H1 (cell line): ENCODE results near the gene PACSIN1. TPM values are rescaled to one million over a fixed set of nuclear protein-coding genes. Genes with fewer than 3 reads are reported as not detected.

Source experiments
- BRCA1 ChIP-seq: IDR thresholded peaks from 2 replicates; pipeline ENCODE4 v1.6.1; 2012; ENCODE audit warnings: low read depth, low read length, improper control_type of control experiment
- CHD1 ChIP-seq: IDR thresholded peaks from 2 replicates; pipeline ENCODE4 v1.6.1; 2012; ENCODE audit warnings: low read depth, low read length, improper control_type of control experiment
- CHD7 ChIP-seq: fragments of 300-600 bp; sonication (generic); IDR thresholded peaks from 2 replicates; pipeline ENCODE4 v1.7.1; 2012; ENCODE audit warnings: low read length, moderate library complexity, mild to moderate bottlenecking, inconsistent platforms; ENCODE audit not compliant: insufficient replicate concordance
- E2F6 ChIP-seq: IDR thresholded peaks from 2 replicates; pipeline ENCODE4 v1.6.1; 2012; ENCODE audit warnings: inconsistent platforms
- EGR1 ChIP-seq: IDR thresholded peaks from 2 replicates; pipeline ENCODE4 v1.6.1; 2011; ENCODE audit warnings: low read depth, low read length, borderline replicate concordance
- POLR2A ChIP-seq, 2 experiments: IDR thresholded peaks; 1 replicate in 1 of 2; 2 replicates in 1 of 2; pipeline ENCODE4 v1.6.1; 2011; ENCODE audit warnings: low read depth in 2 of 2, low read length in 2 of 2, mild to moderate bottlenecking in 2 of 2; ENCODE audit errors: control extremely low read depth in 1 of 2
- POLR2AphosphoS5 ChIP-seq: IDR thresholded peaks from 2 replicates; pipeline ENCODE4 v1.6.1; 2011; ENCODE audit warnings: low read depth, low read length
- SAP30 ChIP-seq: fragments of 300-600 bp; sonication (generic); IDR thresholded peaks from 2 replicates; pipeline ENCODE4 v1.7.1; 2012; ENCODE audit warnings: low read length, moderate library complexity, mild to moderate bottlenecking, inconsistent platforms; ENCODE audit not compliant: insufficient read depth, insufficient replicate concordance
- YY1 ChIP-seq: IDR thresholded peaks from 2 replicates; pipeline ENCODE4 v1.6.1; 2011; ENCODE audit warnings: low read depth, mild to moderate bottlenecking, low read length
- polyA plus RNA-seq, 7 experiments: library from polyadenylated mRNA; depleted of rRNA in 3 of 7; stranded (reverse) in 5 of 7; unstranded in 2 of 7; fragments of >200 nt in 5 of 7; fragments of 200-250 nt in 2 of 7; gene quantifications; 1 replicate in 5 of 7; 2 replicates in 1 of 7; 4 replicates in 1 of 7; pipeline versions ENCODE4 v1.2.1 to v1.2.3, GENCODE V29; 2011 to 2013; ENCODE audit warnings: missing spikeins in 2 of 7, mixed read lengths in 2 of 7
- total RNA-seq: library from RNA; stranded (reverse); fragmentation: NEBNext Ultra II Directional; extraction: Animal tissue kit (Norgen Biotek cat#: 25700); gene quantifications from 2 replicates; pipeline ENCODE4 v1.2.1, GENCODE V29; 2021

PACSIN1 gene
- total and polyA plus RNA-seq, 2 of the 8 experiments (the other 6 are each of a cell fraction or from before 2014, with no cell fraction given) = 5.9 to 11.1 TPM

- TF ChIP-seq CHD7 (no peak), E2F6 (no peak), BRCA1 (no peak), CHD1 (no peak), SAP30 (no peak), YY1 (no peak), POLR2A (IDR thresholded peaks at IDR 0.05; ENCODE audit: control extremely low read depth in 1 of 2, low read depth in 2 of 2, low read length in 2 of 2) (no peak), POLR2AphosphoS5 (no peak), EGR1 (no peak)
Observed at GRCh38 chr6:34547701-34548644, 82.1 kb downstream of the PACSIN1 start (continued).
